Measurements from ENCODE around the gene RTN4RL2. TPM values are rescaled to one million over a fixed set of nuclear protein-coding genes. Genes with fewer than 3 reads are reported as not detected.

RTN4RL2 gene
- polyA plus RNA-seq, 3 donors, result 0.40 to 0.53 (median 0.44) TPM

DNA sequence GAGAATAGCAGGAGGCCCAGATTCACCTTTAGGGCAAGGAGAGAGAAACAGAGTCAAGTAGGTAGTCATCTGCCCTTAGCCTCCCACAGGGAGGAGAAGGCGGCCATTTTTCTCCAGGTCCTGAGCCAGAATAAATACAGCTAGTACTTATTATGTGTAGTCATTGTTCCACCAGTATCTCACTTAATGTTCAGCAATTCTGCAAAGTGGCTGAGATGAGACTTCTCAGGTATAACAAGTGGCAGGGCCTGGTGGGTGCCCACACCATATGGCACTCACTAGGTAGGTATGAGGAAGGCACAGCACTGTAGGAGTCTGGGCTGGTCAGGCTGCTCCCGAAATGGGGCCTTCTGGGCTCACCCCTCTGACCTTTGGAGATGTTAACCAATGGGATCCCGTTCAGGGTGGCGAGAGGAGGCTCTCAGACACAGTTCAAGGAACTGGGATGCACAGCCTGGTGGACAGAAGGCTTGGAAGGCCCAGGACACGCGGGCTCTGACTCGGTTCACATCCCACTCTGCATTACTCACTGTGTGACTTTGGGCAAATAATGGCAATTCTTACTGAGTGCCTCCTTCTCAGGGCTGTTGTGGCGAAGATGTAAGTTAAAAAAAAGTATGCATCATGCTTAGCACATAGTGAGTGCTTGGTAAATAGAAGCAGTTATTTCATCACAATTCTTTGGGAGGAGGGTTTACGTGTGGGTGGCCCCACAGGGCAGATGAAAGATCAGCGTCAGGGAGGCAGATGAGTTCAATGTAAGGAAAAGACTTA is 25.1 kb downstream of the RTN4RL2 start:
- peaks cover 24 to 32% of the 10 kb centered on the region in 2 donors for H3K36me3 Mint-ChIP-seq
- Histone ChIP-seq H3K4me3 (replicated peaks in 1 of 3; ENCODE audit: low read depth in 2 of 3, low read length in 3 of 3) (no peak overlapping the region), H3K4me1 (ENCODE audit: control insufficient read depth in 1 of 2, insufficient read depth in 2 of 2, low read length in 2 of 2) (peaks cover 47 to 49% of the 10 kb centered on the region in 2 donors), H3K4me2 (replicated peaks; ENCODE audit: extremely low read depth, low read length, poor library complexity, severe bottlenecking) (no peak overlapping the region), H4K20me1 (ENCODE audit: insufficient read depth, low read length) (no peaks in the 10 kb centered on the region), H3K79me2 (ENCODE audit: insufficient read depth, low read length) (no peaks in the 10 kb centered on the region), H3K9ac (ENCODE audit: insufficient read depth, low read length, poor library complexity, severe bottlenecking) (peak overlapping the region; percentile 9), H3K27ac (ENCODE audit: low read depth in 1 of 2, low read length in 2 of 2) (peak overlapping the region; percentile 40 to 60), H3K36me3 (replicated peaks in 1 of 2; ENCODE audit: control insufficient read depth in 1 of 2, insufficient read depth in 2 of 2, low read length in 2 of 2) (peaks cover 5 to 31% of the 10 kb centered on the region in 2 donors), H2AFZ (ENCODE audit: insufficient read depth, low read depth, low read length, poor library complexity, severe bottlenecking) (peak overlapping the region; percentile 8), H3K27me3 (ENCODE audit: control insufficient read depth in 2 of 2, insufficient read depth in 2 of 2, low read length in 2 of 2) (peaks cover 7 to 14% of the 10 kb centered on the region in 2 donors), H3K9me3 (replicated peaks in 1 of 2; ENCODE audit: control insufficient read depth in 1 of 2, insufficient read depth in 1 of 2, low read length in 2 of 2) (no peaks in the 10 kb centered on the region)
- WGBS (ENCODE audit: insufficient coverage), result 47% methylated on average over 4 of the region's 10 CpGs
- H3K9me3 Mint-ChIP-seq, result peaks cover 0 to 7% (median 0%) of the 10 kb centered on the region in 7 donors
- intact Hi-C loops (cut with micrococcal nuclease), result no loop called here
- H3K4me1 Mint-ChIP-seq, result peaks cover 45% of the 10 kb centered on the region
- TF ChIP-seq, protein P1, sequence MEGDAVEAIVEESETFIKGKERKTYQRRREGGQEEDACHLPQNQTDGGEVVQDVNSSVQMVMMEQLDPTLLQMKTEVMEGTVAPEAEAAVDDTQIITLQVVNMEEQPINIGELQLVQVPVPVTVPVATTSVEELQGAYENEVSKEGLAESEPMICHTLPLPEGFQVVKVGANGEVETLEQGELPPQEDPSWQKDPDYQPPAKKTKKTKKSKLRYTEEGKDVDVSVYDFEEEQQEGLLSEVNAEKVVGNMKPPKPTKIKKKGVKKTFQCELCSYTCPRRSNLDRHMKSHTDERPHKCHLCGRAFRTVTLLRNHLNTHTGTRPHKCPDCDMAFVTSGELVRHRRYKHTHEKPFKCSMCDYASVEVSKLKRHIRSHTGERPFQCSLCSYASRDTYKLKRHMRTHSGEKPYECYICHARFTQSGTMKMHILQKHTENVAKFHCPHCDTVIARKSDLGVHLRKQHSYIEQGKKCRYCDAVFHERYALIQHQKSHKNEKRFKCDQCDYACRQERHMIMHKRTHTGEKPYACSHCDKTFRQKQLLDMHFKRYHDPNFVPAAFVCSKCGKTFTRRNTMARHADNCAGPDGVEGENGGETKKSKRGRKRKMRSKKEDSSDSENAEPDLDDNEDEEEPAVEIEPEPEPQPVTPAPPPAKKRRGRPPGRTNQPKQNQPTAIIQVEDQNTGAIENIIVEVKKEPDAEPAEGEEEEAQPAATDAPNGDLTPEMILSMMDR (IDR thresholded peaks at IDR 0.05), result no peak
- peak; percentile 67 to 82 (median 76) for DNase-seq
- peak overlapping the region in 1 of 2 donors; percentile 31 for H3K4me3 Mint-ChIP-seq
- H3K27ac Mint-ChIP-seq, result peak overlapping the region; percentile 63 to 90 (median 83)
- H3K27me3 Mint-ChIP-seq (ENCODE audit: low read depth in 3 of 3), result peaks cover 10 to 20% (median 12%) of the 10 kb centered on the region in 3 donors

DNA sequence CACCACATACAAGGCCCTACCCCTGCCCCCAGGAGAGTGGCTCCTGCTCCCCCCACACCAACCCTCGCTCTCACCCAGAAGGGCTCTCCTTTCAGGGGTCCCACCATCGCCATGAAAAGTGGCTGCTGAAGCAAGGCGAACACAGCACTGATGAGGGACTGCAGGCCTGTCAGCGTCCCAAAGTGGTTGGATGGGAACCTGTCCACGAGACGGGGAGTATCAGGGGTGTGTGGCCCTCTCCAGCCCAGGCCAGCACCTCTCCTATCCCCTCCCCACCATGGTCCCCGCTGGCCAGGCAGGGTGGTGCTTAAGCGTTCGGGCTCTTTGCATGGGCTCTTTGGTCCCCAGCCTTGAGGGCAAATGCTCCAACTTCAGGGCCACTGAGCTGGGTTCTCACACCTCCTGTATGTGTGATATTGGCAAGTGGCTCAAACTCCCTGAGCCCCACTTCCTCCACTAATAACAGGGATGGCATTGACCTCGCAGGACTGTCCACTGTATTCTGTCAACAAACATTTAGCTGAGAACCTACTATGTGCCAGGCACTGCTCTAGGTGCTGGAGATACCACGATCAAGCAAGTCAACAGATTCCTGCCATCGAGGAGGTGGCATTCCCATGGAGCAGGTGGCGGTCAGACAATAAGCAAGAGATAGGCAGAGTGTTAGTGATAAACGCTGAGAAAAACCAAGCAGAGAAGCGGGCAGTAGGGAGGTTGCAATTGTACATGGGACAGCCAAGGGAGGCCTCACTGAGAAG is 26.9 kb downstream of the RTN4RL2 start:
- Histone ChIP-seq H3K9me3 (replicated peaks in 1 of 2; ENCODE audit: control insufficient read depth in 1 of 2, insufficient read depth in 1 of 2, low read length in 2 of 2) (no peaks in the 10 kb centered on the region), H3K36me3 (replicated peaks in 1 of 2; ENCODE audit: control insufficient read depth in 1 of 2, insufficient read depth in 2 of 2, low read length in 2 of 2) (peaks cover 7 to 43% of the 10 kb centered on the region in 2 donors), H3K4me3 (replicated peaks in 1 of 3; ENCODE audit: low read depth in 2 of 3, low read length in 3 of 3) (no peak overlapping the region), H3K9ac (ENCODE audit: insufficient read depth, low read length, poor library complexity, severe bottlenecking) (no peak overlapping the region), H3K79me2 (ENCODE audit: insufficient read depth, low read length) (no peaks in the 10 kb centered on the region), H2AFZ (ENCODE audit: insufficient read depth, low read depth, low read length, poor library complexity, severe bottlenecking) (no peak overlapping the region), H3K4me2 (replicated peaks; ENCODE audit: extremely low read depth, low read length, poor library complexity, severe bottlenecking) (no peak overlapping the region), H3K4me1 (ENCODE audit: control insufficient read depth in 1 of 2, insufficient read depth in 2 of 2, low read length in 2 of 2) (peaks cover 41 to 42% of the 10 kb centered on the region in 2 donors), H3K27me3 (ENCODE audit: control insufficient read depth in 2 of 2, insufficient read depth in 2 of 2, low read length in 2 of 2) (peaks cover 2 to 7% of the 10 kb centered on the region in 2 donors), H3K27ac (ENCODE audit: low read depth in 1 of 2, low read length in 2 of 2) (no peak overlapping the region), H4K20me1 (ENCODE audit: insufficient read depth, low read length) (no peaks in the 10 kb centered on the region)
- 95% methylated on average over 6 of the region's 15 CpGs for WGBS (ENCODE audit: insufficient coverage)
- no peak overlapping the region for H3K4me3 Mint-ChIP-seq
- no peak for DNase-seq
- peaks cover 35 to 40% of the 10 kb centered on the region in 2 donors for H3K36me3 Mint-ChIP-seq
- TF ChIP-seq, protein P1 (IDR thresholded peaks at IDR 0.05), result no peak
- H3K27ac Mint-ChIP-seq, result peak overlapping the region in 2 of 7 donors; percentile 13 to 75
- peaks cover 34% of the 10 kb centered on the region for H3K4me1 Mint-ChIP-seq
- peaks cover 0 to 3% (median 0%) of the 10 kb centered on the region in 7 donors for H3K9me3 Mint-ChIP-seq
- H3K27me3 Mint-ChIP-seq (ENCODE audit: low read depth in 3 of 3), result peaks cover 5 to 12% (median 6%) of the 10 kb centered on the region in 3 donors
- intact Hi-C loops (cut with micrococcal nuclease), result no loop called here

Measured in CD14-positive monocyte (primary cell).